ENCODE measurements around the gene PRKCH. TPM values are rescaled to one million over a fixed set of nuclear protein-coding genes. Genes with fewer than 3 reads are reported as not detected.

Gene PRKCH
- total RNA-seq, 3 donors from 2014 or later: 12.3 to 15.4 (median 14.8) TPM

DNA sequence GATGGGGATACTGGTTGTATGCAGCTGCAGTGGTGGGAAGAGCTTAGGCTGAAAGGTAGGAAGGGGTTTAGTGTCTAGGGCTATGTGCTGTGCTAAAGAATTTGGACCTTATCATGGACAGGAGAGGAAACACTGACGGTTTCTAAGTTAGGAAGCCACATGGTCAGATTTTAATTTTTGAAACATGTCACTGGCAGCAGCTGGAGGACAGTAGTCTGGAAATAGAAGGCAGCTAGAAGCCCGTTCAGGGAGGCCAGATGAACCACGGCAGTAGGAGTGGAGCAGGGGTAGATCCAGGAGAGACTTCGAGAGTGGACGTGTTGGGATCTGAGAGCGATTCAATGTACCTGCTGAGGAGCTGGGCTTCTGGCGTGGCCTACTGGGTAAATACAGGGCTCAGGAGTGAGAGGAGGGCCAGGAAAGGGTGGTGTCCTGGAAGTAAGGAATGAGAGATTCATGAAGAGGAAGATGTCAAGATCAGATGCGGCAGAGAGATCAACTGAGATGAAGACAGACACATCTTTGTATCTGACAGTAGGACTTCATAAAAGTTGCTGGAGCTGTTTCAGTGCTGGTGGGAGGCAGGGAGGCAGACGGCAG lies 64.9 kb downstream of the PRKCH start:
- no peaks in the 10 kb centered on the region for H3K4me1 ChIP-seq (ENCODE audit: low read depth)
- H3K9me3 ChIP-seq: no peaks in the 10 kb centered on the region
- no peaks in the 10 kb centered on the region for H3K36me3 ChIP-seq (ENCODE audit: low read depth)
- DNase-seq: no peak
- TF ChIP-seq, protein P1, sequence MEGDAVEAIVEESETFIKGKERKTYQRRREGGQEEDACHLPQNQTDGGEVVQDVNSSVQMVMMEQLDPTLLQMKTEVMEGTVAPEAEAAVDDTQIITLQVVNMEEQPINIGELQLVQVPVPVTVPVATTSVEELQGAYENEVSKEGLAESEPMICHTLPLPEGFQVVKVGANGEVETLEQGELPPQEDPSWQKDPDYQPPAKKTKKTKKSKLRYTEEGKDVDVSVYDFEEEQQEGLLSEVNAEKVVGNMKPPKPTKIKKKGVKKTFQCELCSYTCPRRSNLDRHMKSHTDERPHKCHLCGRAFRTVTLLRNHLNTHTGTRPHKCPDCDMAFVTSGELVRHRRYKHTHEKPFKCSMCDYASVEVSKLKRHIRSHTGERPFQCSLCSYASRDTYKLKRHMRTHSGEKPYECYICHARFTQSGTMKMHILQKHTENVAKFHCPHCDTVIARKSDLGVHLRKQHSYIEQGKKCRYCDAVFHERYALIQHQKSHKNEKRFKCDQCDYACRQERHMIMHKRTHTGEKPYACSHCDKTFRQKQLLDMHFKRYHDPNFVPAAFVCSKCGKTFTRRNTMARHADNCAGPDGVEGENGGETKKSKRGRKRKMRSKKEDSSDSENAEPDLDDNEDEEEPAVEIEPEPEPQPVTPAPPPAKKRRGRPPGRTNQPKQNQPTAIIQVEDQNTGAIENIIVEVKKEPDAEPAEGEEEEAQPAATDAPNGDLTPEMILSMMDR (IDR thresholded peaks at IDR 0.05): no peak
- no peak for ATAC-seq
- H3K4me3 ChIP-seq: no peak overlapping the region
- intact Hi-C loops (cut with DNase I, micrococcal nuclease): no loop called here

DNA sequence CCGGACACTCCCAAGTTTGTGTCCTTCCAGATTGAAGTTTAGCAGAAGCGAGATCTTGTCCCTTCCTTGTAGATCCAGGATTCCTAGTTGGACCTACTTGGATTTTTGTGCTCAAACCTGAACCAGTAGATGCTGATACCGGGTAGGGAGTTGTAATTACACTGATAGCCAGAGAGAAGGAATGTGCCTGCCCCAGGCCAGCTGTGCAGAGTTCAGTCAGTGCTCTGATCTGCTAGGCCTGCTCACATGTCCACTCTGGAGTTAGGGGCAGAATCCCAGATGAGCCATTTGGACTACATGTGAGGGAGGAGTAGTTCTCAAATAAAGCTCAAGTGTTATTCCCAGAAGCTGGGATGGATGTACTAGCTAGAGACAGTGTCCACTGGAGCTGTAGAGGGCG lies 65.7 kb downstream of the PRKCH start:
- Histone ChIP-seq H3K4me1 (ENCODE audit: low read depth) (no peaks in the 10 kb centered on the region), H3K4me3 (no peak overlapping the region), H3K36me3 (ENCODE audit: low read depth) (no peaks in the 10 kb centered on the region), H3K9me3 (no peaks in the 10 kb centered on the region)
- DNase-seq (no peak), ATAC-seq (no peak)
- intact Hi-C loops (cut with DNase I, micrococcal nuclease): no loop called here
- TF ChIP-seq, protein P1 (IDR thresholded peaks at IDR 0.05): no peak

DNA sequence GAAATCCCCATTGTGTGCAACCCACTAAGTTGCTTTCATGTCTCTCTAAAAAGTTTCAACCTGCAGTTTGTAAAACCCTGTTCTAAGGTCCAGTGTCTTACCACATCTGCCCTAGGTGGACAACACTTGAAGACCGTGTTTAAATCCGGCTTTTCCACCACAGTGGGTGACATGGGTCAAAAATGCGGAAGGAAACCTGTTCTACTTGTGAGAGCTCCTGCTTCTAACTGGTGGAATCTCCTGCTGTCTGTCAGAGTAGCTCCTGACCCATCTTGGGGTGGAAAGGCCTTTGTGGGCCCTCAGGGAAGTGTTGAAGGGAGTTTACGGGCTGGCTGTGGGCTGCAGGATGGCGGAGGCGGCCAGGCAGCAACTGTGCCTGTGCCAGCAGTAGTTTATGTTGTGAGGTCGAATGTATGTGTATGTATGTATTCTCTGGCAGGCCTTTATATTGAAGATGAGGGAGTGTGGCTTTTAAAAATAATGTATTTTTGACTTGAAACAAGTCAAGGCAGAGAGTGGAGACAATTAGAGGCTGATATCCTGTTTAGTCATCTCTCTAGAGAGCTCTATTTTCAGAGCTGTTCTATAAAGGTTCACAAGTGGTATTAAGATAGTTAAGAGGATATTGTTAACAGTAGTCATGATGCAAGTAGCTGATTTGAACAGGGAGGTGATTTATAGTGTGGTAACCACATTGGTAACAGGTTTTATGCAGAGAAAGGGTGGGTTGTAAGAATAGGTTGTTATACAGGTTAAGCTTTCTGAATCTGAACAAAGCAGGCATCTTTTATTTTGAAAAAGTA lies 67.0 kb downstream of the PRKCH start:
- ATAC-seq (peak; percentile 60), DNase-seq (no peak)
- H3K4me1 ChIP-seq (ENCODE audit: low read depth): no peaks in the 10 kb centered on the region
- no peaks in the 10 kb centered on the region for H3K36me3 ChIP-seq (ENCODE audit: low read depth)
- intact Hi-C loops (cut with DNase I, micrococcal nuclease): no loop called here
- H3K9me3 ChIP-seq: no peaks in the 10 kb centered on the region
- no peak overlapping the region for H3K4me3 ChIP-seq
- TF ChIP-seq, protein P1 (IDR thresholded peaks at IDR 0.05): no peak

GRCh38 chr14:61388976-61389576 lies 67.7 kb downstream of the PRKCH start:
- intact Hi-C loops (cut with DNase I, micrococcal nuclease): no loop called here
- no peak overlapping the region for H3K4me3 ChIP-seq
- ATAC-seq (no peak), DNase-seq (no peak)
- H3K9me3 ChIP-seq: no peaks in the 10 kb centered on the region
- H3K4me1 ChIP-seq (ENCODE audit: low read depth): no peaks in the 10 kb centered on the region
- no peaks in the 10 kb centered on the region for H3K36me3 ChIP-seq (ENCODE audit: low read depth)
- TF ChIP-seq, protein P1 (IDR thresholded peaks at IDR 0.05): no peak

- Histone ChIP-seq H3K36me3 (ENCODE audit: low read depth) (no peaks in the 10 kb centered on the region), H3K4me3 (no peak overlapping the region), H3K9me3 (no peaks in the 10 kb centered on the region), H3K4me1 (ENCODE audit: low read depth) (no peaks in the 10 kb centered on the region)
- TF ChIP-seq, protein P1 (IDR thresholded peaks at IDR 0.05): no peak
- DNase-seq: no peak
- no peak for ATAC-seq
- intact Hi-C loops (cut with DNase I, micrococcal nuclease): no loop called here
These were observed 69.7 kb downstream of the PRKCH start for GRCh38 chr14:61391119-61391518.
